ENCODE data around the gene PPM1J. TPM values are rescaled to one million over a fixed set of nuclear protein-coding genes. Genes with fewer than 3 reads are reported as not detected.

PPM1J gene
- total and polyA plus RNA-seq, 9 of the 15 experiments (the other 6 are each of a cell fraction or from before 2014, with no cell fraction given): 0.25 to 10.5 (median 4.2) TPM

GRCh38 chr1:112712191-112712590 lies 2.9 kb downstream of the PPM1J start:
- Histone ChIP-seq H3K9me3 (replicated peaks; ENCODE audit: control insufficient read depth, insufficient read depth, low read depth, low read length) (no peaks in the 10 kb centered on the region), H3K4me1 (replicated peaks in 1 of 2; ENCODE audit: control insufficient read depth in 2 of 2, insufficient read depth in 2 of 2, low read length in 2 of 2) (peaks cover 28 to 35% of the 10 kb centered on the region in 2 experiments; a peak in 4 of 5 replicates), H3K36me3 (ENCODE audit: control insufficient read depth, insufficient read depth, low read length) (no peaks in the 10 kb centered on the region), H3K4me2 (ENCODE audit: insufficient read depth, low read length) (no peak overlapping the region), H3K4me3 (no peak overlapping the region), H2AFZ (ENCODE audit: low read depth, low read length) (no peak overlapping the region), H3K79me2 (ENCODE audit: control insufficient read depth, insufficient read depth, low read length) (no peaks in the 10 kb centered on the region), H4K20me1 (replicated peaks; ENCODE audit: control insufficient read depth, insufficient read depth, low read length) (no peaks in the 10 kb centered on the region), H3K27ac (ENCODE audit: extremely low read depth, low read depth, low read length) (no peak overlapping the region), H3K27me3 (ENCODE audit: control insufficient read depth in 2 of 2, insufficient read depth in 2 of 2, low read length in 2 of 2) (no peaks in the 10 kb centered on the region), H3K9ac (ENCODE audit: insufficient read depth in 1 of 2, low read depth in 2 of 2, low read length in 2 of 2) (no peak overlapping the region), H3K9me1 (ENCODE audit: control insufficient read depth, insufficient read depth, low read length) (no peaks in the 10 kb centered on the region)
- ATAC-seq (no peak), DNase-seq (ENCODE audit: extremely low read depth in 1 of 4, low spot score in 3 of 4) (no peak), FAIRE-seq (no peak)
- CTCF ChIA-PET (ENCODE audit: low intra/inter-chr PET ratio): no interaction called here
- 73% methylated on average over 7 of the region's 7 CpGs for WGBS (ENCODE audit: insufficient coverage, low coverage, missing lambda C conversion rate)
- in situ Hi-C loops (cut with MboI) (no loop called here), intact Hi-C loops (cut with micrococcal nuclease) (loop anchor here (10.0 kb wide), 1 partner anchor 433 kb away; no protein-coding TSS in a partner anchor)
- no TSS peak for BruUV-seq (replicated peaks)
- POLR2A ChIA-PET: interaction anchor here (0.5 to 0.7 kb wide), 2 partner anchors 12 to 94 kb away, joined by 3 read pairs; no protein-coding TSS in a partner anchor
- TF ChIP-seq SNAPC5 (CRISPR knock-in tag; IDR thresholded peaks at IDR 0.05) (no peak), ZBTB49 (CRISPR knock-in tag; IDR thresholded peaks at IDR 0.05; ENCODE audit: borderline replicate concordance) (no peak), CEBPZ (IDR thresholded peaks at IDR 0.05; ENCODE audit: borderline replicate concordance, low read depth, low read length) (no peak), MITF (IDR thresholded peaks at IDR 0.05) (no peak), HES1 (IDR thresholded peaks at IDR 0.05; ENCODE audit: low read depth) (no peak)
